HG02970 (cell line): Measurements from ENCODE around the gene MYO3B.

Source experiments
- ATAC-seq: cut with Tn5 transposase; IDR thresholded peaks from one replicate; pipeline ENCODE4 v1.9.1; 2021; ENCODE audit warnings: mild to moderate bottlenecking, moderate library complexity, moderate number of reproducible peaks; ENCODE audit not compliant: unreplicated experiment, low FRiP score

MYO3B gene

DNA sequence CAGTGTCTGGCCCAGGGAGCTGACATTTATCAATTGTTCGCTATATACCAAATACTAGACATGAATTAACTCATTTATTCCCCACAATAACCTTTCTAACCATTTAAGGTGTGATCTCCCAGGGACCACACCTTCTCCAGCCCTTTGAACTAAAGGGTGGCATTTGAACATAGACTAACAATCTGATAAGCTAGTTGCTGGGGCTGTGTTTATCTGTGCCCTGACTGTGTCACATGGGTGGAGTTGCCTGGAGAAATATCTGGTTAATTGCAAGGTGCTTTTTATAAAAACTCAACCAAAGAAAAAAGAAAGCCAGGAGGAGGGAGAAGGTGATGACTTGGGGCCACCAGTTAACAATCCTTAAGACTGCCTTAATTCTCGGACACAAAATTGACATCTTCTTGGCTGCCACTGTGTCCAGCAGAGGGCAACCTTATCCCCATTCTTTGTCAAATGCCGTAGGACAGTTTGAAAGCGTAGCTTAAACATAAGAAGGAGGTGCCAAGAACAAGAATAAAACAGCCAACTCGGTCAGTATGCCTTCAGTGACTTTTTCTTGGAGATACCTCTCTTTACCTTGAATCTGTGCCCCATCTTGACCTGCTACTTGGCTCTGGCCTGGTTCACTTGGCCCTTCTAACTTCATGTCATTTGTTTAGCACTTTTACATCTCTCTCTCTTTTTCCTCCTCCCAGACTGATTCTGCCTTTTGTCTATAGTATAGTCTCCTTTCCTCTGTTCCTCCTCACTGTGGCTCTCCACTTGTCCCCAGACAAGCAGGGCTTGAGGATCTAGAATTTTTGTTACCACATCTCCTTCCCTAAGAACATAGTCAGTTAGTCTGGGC, 183.4 kb downstream of the MYO3B start:
- no peak for ATAC-seq

GRCh38 chr2:170362313-170362870, 184.4 kb downstream of the MYO3B start:
- no peak for ATAC-seq

DNA sequence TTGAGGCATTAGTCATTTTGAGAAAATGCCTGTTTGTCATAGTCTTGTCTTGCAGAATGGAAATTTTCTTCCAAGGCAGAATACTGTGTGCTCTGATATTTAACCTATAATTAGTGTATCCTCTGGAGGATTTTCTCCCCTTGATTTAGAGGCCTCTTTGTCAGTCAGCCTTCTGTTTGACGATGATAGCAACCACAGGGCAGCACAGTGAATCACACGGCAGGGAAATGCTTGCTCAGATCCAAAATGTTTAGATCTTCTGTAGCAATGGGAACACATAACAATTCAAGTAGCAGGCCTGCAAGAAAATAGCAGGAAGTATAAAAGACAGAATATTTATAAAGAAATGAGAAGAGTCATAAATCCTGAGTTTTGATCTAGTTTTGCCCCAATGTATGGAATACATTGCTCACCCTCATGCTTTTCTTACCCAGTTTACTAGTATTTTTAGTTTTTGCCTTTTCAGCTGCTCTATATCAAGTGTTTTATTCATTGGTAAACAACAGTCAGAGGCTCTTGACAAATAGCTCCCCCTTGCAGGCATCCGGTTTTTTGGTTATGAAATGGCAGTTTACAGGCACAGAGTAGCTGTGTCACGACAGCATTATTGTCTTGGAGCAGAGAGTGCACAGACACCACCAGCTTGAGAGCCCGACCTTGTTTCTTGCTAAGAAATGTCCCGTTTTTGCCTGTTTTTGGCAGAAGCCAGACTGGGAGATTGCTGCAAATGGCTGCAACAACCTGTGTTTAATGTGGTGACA, 185.1 kb downstream of the MYO3B start:
- ATAC-seq: no peak

- no peak for ATAC-seq
Measured at GRCh38 chr2:170365003-170365402, 187.1 kb downstream of the MYO3B start.

GRCh38 chr2:170365686-170366085, 187.7 kb downstream of the MYO3B start:
- no peak for ATAC-seq

DNA sequence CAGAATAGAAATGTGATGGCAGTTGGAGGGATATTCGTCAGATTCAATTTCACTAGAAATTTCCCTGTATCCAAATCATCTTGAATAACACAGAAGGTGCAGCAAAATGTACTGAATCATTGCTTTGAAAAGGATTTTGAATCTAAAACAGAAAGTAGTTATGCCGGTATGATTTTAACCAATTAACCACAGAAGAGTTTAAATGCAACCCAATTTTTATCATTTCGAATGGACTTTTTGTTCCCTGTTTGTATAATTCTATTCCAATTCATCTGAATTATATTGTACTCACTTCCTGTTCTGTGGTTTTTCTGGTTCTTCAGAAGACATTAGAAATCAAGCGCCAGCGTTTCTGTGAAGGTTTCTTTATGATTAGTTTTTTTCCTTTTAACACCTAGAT, 190.4 kb downstream of the MYO3B start:
- ATAC-seq: no peak

GRCh38 chr2:170369228-170369627, 191.3 kb downstream of the MYO3B start:
- no peak for ATAC-seq

DNA sequence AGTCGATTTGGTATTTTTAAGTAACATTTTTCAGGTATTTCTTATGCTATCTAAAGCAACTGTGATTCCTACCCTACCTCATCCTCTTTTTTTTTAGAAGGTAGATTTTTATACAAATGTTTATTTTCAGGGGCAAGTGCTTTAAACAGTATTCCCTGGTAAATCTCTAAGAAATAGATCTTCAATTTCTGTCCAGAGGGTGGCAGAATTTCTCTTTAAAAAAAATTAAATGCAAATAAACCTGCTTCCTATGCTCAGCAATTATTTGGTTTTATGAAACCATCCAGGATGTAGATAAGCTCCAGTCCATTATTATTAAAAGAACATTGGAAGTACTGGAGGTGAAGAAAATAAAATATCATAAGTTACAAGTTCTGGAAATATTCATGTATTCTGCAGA, 191.9 kb downstream of the MYO3B start:
- ATAC-seq: no peak

DNA sequence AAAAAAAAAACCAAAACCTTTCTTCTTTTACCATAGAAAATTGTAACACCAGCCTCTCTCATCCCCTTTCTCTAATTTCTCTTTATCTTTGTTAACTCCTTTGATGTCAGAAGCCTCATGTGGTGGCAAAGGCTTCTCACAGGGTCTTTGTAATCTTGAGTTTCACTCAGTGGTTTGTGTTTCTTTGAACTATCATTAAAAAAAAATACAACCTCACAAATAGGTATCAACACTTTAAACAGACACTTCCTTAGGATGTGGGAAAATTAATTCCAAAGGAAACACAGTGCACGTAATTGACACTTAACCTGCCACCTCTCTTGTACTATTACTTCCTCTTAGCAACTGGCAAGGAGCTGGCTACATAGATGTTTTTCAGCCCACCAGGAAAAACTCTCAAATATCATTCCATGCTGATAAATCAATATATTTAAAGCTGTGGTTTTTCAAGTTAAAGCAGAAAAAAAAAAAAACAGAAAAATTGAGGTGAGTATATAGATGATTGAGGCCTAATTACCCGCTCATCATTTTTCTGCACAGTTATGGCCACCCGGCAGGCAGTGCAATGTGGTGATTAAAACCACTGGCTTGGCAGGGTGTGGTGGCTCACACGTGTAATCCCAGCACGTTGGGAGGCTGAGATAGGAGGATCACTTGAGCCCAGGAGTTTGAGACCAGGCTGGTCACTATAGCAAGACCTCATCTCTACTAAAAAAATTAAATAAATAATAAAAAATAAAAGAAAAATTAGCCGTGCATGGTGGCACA, 193.5 kb downstream of the MYO3B start:
- no peak for ATAC-seq

DNA sequence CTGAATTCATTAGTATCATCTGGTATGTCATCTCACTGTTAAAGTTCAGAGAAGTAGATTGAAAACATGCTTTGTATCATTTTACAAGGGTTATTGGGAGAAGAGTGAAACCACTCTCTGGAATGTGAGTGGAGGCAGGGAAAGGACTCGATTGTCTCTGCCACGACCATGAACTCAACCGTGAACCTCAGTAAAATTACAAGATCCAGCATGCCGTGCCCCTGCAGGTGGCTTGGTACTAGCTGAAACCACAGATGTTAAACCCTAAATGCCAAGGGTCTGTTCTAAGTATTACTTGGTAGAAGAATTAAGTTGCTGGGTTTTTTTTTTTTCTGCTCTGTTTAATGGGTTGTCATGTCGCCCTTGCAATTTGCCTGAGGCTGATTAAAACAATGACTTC, 197.2 kb downstream of the MYO3B start:
- no peak for ATAC-seq

GRCh38 chr2:170377500-170378207, 199.7 kb downstream of the MYO3B start:
- ATAC-seq: no peak

GRCh38 chr2:170380267-170380666, 202.3 kb downstream of the MYO3B start:
- no peak for ATAC-seq

- ATAC-seq: no peak
Measured at GRCh38 chr2:170381678-170382077, 203.7 kb downstream of the MYO3B start.

DNA sequence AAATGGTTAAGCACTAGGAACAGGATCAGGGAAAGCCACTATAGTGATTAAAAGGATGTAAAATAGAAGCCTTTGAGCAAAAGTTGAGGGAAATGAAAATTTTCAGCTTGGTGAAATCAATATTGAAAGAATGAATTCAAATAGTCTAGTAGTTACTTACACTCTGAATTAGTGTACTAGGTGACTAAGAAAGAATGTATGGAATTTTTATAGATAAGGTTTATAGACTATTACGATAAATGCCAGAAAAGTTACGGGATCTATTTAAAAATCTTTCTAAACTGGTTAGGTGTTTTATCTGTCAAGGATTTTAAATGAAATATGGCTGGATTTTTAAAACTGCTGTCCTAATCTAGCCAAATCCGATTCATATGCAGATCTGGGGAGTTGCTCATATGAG, 208.6 kb downstream of the MYO3B start:
- no peak for ATAC-seq

- no peak for ATAC-seq
Measured at GRCh38 chr2:170391018-170391417, 213.1 kb downstream of the MYO3B start.

- ATAC-seq: no peak
Measured at GRCh38 chr2:170391697-170392096, 213.8 kb downstream of the MYO3B start.

DNA sequence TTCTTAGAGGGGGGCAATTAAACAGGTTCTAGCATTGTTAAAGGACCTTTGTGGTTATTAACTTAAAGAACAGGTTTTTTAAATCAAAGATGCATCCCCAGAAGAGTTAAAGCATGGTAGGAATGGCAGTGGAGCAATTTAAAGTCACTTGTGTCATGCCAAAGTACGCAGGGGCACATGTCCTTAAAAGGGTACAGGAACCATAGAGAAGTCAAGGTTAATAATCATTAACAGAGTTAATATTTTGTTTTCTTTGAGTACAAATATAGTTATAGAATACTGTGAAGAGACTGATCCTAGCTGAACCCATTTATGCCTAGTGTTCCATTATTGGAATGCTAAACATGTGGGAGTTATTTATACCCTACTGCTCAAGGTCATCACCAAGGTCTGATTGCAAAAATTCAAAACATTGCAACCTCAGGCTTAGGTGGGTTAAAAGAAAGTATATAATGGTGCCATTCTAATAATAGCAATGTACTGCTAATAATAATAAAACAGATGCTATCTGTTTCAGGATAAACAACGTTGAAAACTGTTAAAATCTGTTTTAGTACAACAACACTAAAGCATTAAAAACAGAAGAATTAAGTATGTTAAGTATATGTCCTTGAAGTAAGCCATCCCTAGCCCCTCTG, 216.0 kb downstream of the MYO3B start:
- ATAC-seq: no peak

DNA sequence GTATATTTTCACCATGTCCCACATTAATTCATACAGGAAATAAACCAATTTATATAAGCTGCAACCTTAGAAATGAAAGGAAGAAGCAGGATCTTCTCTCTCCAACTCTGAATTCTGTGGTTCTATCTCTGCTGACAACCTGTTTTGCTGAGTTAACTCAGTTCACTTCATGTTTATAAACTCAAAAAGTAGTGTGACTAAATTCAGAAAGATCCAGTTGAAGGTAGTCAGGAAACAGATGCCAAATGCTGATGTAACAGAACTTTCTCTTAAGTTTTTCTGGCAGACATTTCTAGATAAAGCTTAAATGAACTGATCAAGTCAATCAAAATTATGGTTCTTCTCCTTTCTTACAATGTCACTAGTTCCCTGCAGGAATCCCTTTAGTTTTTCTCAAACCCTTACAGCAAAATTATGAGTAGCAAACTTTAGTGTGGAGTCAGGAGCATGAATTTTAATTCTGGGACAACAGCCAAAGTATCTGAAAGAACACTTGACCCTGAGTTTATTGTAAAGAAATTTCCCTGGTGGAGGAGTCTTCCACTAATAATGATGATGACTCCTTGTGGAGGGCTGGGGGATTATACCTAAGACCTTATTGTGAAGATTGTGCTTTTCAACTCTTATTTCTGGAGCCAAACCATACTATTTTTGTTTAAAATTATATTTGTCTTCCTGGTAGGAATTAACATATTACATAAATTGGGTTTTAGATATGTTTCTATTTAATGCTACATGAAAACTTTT, 216.9 kb downstream of the MYO3B start:
- no peak for ATAC-seq
